Activated T-helper 1 cell treated with anti-CD3 and anti-CD28 coated beads, Interleukin-12 subunit alpha, Interleukin-12 subunit beta, Interleukin-2, Interleukin-4 antibody, amounts not matched to agents 30 ng/mL and 10 ng/mL and 1 ng/mL, durations not matched to agents 14 hours and 24 hours and 36 hours (primary cell): ENCODE data around the gene ENTPD1. TPM values are rescaled to one million over a fixed set of nuclear protein-coding genes. Genes with fewer than 3 reads are reported as not detected.

Experiments
- DNase-seq: peaks from one replicate; pipeline ENCODE4 v3.0.0; 2021; ENCODE audit warnings: low spot score
- H3K27ac Mint-ChIP-seq: one replicate; pipeline ENCODE4 v1.8.0; 2021; ENCODE audit warnings: mild to moderate bottlenecking, mixed read lengths
- H3K27me3 Mint-ChIP-seq: one replicate; pipeline ENCODE4 v1.8.0; 2022; ENCODE audit warnings: mild to moderate bottlenecking, moderate library complexity, mixed read lengths; ENCODE audit not compliant: insufficient read depth
- H3K36me3 Mint-ChIP-seq: one replicate; pipeline ENCODE4 v1.8.0; 2021; ENCODE audit warnings: low read depth, mixed read lengths
- H3K4me1 Mint-ChIP-seq: one replicate; pipeline ENCODE4 v1.8.0; 2021; ENCODE audit warnings: low read depth, mixed read lengths
- H3K4me3 Mint-ChIP-seq: one replicate; pipeline ENCODE4 v1.8.0; 2021; ENCODE audit warnings: mild to moderate bottlenecking, moderate library complexity, mixed read lengths
- H3K9me3 Mint-ChIP-seq: one replicate; pipeline ENCODE4 v1.8.0; 2021; ENCODE audit warnings: mixed read lengths
- intact Hi-C: fragments of 100-400 bp; cut with micrococcal nuclease; formaldehyde crosslinking; loops from one replicate; pipeline ENCODE4 v1.15.1; 2024
- total RNA-seq: library from RNA; stranded (reverse); gene quantifications from 2 replicates; pipeline ENCODE4 v1.2.3, GENCODE V29; 2022

ENTPD1 gene
- total RNA-seq, 1 donor from 2014 or later: 26.3 TPM

DNA sequence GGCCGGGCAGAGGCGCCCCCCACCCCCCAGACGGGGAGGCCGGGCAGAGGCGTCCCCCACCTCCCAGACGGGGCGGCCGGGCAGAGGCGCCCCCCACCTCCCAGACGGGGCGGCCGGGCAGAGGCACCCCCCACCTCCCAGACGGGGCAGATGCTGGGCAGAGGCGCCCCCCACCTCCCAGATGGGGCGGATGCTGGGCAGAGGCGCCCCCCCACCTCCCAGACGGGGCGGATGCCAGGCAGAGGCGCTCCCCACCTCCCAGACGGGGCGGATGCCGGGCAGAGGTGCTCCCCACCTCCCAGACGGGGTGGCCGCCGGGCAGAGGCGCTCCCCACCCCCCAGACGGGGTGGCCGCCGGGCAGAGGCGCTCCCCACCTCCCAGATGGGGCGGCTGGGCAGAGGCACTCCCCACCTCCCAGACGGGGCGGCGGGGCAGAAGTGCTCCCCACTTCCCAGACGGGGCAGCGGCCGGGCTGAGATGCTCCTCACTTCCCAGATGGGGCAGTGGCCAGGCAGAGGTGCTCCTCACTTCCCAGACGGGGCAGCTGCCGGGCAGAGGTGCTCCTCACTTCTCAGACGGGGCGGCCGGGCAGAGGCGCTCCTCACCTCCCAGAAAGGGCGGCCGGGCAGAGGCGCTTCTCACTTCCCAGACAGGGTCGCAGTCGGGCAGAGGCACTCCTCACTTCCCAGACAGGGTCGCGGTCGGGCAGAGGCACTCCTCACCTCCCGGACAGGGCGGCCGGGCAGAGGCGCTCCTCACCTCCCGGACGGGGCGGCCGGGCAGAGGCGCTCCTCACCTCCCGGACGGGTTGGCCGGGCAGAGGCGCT is 53.6 kb downstream of the ENTPD1 start:
- Mint-ChIP-seq H3K9me3 (peaks cover 13% of the 10 kb centered on the region), H3K27ac (no peak overlapping the region), H3K4me1 (peaks cover 43% of the 10 kb centered on the region), H3K4me3 (no peak overlapping the region), H3K27me3 (peaks cover 2% of the 10 kb centered on the region), H3K36me3 (peaks cover 16% of the 10 kb centered on the region)
- intact Hi-C loops: no loop called here
- DNase-seq: no peak

DNA sequence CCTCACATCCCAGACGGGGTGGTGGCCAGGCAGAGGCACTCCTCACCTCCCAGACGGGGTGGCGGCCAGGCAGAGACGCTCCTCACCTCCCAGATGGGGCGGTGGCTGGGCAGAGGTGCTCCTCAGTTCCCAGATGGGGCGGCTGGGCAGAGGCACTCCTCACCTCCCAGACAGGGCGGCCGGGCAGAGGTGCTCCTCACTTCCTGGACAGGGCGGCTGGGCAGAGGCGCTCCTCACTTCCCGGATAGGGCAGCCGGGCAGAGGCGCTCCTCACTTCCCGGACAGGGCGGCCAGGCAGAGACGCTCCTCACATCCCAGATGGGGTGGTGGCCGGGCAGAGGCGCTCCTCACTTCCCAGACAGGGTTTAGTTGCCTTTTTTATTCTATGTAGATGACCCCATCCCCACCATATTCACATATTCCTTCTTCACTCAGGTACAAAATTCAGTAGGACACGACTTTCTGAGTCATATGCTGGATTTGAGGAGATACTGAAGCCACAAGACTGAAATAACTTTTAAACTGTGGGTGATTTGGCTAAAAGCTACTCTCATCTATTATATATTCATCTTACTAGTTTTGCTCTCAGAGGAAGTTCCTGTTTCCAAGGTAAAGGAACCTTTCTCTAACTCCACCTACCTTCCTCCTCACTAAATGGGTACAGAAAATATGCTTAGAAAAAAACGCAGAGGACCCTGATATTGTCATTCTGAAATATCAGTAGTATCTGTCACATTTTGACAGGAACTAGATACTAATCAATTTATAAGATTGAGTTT is 54.4 kb downstream of the ENTPD1 start:
- Mint-ChIP-seq H3K27ac (peak overlapping the region; percentile 40), H3K36me3 (peaks cover 16% of the 10 kb centered on the region), H3K9me3 (peaks cover 13% of the 10 kb centered on the region), H3K4me3 (no peak overlapping the region), H3K4me1 (peaks cover 47% of the 10 kb centered on the region), H3K27me3 (peaks cover 2% of the 10 kb centered on the region)
- DNase-seq: no peak
- intact Hi-C loops: no loop called here

DNA sequence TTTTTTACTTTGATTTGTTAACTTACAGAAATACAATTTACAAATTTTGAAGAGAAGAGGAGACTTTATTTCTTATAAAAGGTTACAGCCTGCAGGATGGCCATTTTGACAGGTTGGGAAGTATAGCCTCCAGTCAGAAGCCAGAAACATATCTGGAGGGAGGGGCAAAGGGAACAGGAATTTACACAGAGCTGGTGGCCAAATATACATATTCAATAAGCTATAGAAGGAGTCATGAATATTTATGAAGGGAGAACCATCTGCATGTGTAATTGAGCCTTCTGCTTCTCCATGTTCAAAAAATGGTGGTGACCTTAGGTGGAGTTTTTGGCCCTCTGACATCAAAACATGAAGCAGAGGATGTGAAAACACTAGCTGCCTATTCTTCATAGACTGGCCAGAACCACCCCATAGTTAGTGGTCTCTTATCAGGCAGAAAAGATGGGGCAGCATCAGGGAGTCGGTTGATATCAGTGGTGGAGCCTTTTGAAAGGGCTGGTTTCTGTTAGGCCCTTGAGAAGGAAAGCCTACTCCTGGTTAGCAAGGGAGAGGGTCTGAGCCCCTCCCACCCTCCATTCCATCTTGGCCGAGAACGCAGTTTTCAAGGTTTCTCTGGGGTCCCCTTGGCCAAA is 57.2 kb downstream of the ENTPD1 start:
- intact Hi-C loops: no loop called here
- H3K27ac Mint-ChIP-seq: no peak overlapping the region
- H3K4me1 Mint-ChIP-seq: peaks cover 44% of the 10 kb centered on the region
- H3K27me3 Mint-ChIP-seq: no peaks in the 10 kb centered on the region
- H3K36me3 Mint-ChIP-seq: peaks cover 25% of the 10 kb centered on the region
- H3K9me3 Mint-ChIP-seq: peaks cover 12% of the 10 kb centered on the region
- no peak overlapping the region for H3K4me3 Mint-ChIP-seq
- DNase-seq: no peak

DNA sequence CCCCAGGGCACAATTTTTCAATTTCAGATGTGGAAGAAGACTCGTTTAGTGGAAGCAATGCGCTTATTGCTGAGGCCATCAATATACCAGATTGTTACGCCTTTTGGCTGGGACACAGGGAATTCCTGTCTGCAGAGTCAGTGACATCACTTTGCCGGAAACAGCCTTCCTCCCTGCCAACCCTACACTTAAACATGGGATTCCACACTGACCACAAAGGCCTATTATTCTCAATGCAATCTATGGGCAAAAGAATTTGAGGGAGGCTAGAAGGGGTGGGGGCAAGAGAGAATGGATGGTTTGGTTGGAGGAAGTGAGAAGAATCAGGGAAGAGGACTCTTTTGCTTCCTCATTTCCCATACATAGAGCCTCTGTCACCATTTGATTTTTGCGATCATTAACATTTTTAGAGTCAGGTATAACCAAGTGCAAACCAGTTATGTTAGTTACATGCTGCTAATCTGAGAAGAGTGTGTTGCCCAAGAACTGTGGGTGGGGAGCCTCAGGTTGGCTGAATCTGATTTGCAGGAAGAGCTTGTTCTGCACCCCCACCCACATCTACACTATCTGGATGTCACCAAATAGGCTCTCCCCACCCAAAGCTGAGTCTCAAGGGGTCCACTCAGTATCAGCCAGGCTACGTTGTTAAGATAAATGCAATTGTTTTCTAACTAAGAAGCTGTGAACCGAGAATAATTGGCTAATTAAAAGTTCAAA is 58.2 kb downstream of the ENTPD1 start:
- no peak overlapping the region for H3K4me3 Mint-ChIP-seq
- H3K36me3 Mint-ChIP-seq: peaks cover 25% of the 10 kb centered on the region
- peaks cover 16% of the 10 kb centered on the region for H3K9me3 Mint-ChIP-seq
- H3K4me1 Mint-ChIP-seq: peaks cover 50% of the 10 kb centered on the region
- DNase-seq: no peak
- intact Hi-C loops: no loop called here
- H3K27me3 Mint-ChIP-seq: no peaks in the 10 kb centered on the region
- H3K27ac Mint-ChIP-seq: no peak overlapping the region

DNA sequence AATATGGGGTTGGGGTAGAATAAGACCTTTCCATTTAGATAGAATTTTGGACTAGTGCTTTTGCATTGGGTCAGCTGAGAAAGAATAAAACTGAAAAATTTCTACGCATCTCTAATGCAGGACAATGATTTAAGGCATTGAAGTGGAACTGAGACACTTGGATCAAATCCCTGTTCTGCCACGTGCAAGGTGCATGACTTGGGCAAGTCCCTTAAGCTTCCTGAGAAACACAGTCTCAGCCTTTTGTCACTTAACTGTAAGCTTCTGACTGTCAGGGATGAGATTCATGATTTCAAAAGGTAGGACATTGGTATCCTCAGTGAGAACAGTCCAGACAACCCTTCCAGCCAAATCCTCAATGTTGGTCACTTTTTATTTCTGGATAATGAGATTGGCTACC is 59.2 kb downstream of the ENTPD1 start:
- no peak for DNase-seq
- Mint-ChIP-seq H3K4me3 (no peak overlapping the region), H3K36me3 (peaks cover 27% of the 10 kb centered on the region), H3K4me1 (peaks cover 58% of the 10 kb centered on the region), H3K9me3 (peaks cover 16% of the 10 kb centered on the region), H3K27me3 (no peaks in the 10 kb centered on the region), H3K27ac (no peak overlapping the region)
- intact Hi-C loops: no loop called here

DNA sequence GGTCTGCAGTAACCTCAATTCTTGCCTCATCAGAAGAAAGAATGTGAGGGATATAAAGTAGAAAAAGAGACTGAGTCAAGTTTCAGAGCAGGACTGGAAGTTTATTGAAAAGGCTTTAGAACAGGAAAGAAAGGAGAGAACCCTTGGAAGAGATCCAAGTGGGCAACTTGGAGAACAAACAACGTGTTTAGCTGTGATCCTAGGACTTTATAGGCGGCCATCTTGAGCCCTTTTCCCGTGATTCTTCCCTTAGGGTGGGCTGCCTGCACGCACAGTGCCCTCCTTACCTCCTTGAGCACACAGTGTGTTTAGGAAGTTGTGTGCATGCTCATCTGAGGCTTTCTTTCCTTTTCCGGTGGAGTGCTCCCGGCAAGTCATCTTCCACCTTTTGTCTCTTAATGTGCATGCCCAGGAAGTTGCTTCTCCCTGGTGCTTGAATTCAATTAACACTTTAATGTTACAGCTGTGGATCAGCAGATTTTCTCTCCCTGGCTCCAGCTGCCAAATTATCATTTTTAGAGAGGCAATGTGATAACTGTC is 59.8 kb downstream of the ENTPD1 start:
- Mint-ChIP-seq H3K9me3 (peaks cover 16% of the 10 kb centered on the region), H3K27ac (no peak overlapping the region), H3K4me3 (no peak overlapping the region), H3K36me3 (peaks cover 23% of the 10 kb centered on the region), H3K4me1 (peaks cover 60% of the 10 kb centered on the region), H3K27me3 (no peaks in the 10 kb centered on the region)
- intact Hi-C loops: no loop called here
- no peak for DNase-seq

DNA sequence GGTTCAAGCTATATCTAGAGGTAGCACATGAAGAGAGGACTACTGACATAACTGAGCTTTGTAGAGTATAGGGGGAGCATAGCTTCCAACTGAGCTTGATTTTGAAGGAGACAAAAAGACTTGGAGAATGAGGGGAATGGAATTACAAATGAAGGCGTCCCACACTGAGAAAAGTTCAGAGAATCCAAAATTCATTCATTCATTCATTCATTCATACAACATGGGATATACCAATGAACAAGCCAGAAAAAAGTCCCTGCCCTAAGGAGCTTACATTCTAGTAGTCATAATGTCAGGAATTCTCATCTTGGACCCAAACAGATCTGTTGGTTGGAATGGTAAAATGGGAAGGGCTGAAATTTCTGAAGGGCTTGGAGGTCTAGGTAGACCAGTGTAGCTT is 62.0 kb downstream of the ENTPD1 start:
- no peaks in the 10 kb centered on the region for H3K27me3 Mint-ChIP-seq
- intact Hi-C loops: loop anchor here (1.0 to 2.0 kb wide), 2 partner anchors 18 to 27 kb away; no protein-coding TSS in a partner anchor
- H3K4me1 Mint-ChIP-seq: peaks cover 67% of the 10 kb centered on the region
- DNase-seq: no peak
- H3K9me3 Mint-ChIP-seq: peaks cover 11% of the 10 kb centered on the region
- H3K27ac Mint-ChIP-seq: peak overlapping the region; percentile 76
- no peak overlapping the region for H3K4me3 Mint-ChIP-seq
- peaks cover 19% of the 10 kb centered on the region for H3K36me3 Mint-ChIP-seq

DNA sequence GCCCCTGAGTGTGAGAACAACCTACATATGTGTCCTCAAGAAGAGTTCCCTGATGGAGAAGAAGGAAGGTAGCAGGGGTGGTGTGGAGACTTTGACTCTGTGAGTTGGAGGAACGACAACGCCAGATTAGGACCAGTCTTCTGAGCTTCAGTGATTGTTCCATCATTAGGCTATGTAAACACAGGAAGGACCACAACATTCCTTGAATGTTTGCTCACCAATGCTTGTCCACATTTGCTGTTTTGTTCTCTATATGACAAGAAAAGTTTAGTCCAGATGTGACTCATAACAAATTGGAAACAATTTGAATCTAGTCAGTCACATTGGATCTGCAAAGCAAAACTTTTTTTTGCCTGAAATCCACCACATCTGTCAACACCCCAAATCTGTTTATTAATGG is 62.7 kb downstream of the ENTPD1 start:
- H3K36me3 Mint-ChIP-seq: peaks cover 25% of the 10 kb centered on the region
- DNase-seq: no peak
- H3K27me3 Mint-ChIP-seq: no peaks in the 10 kb centered on the region
- peak overlapping the region; percentile 76 for H3K27ac Mint-ChIP-seq
- intact Hi-C loops: loop anchor here (1.0 to 2.0 kb wide), 3 partner anchors 14 to 28 kb away; no protein-coding TSS in a partner anchor
- H3K9me3 Mint-ChIP-seq: peaks cover 11% of the 10 kb centered on the region
- no peak overlapping the region for H3K4me3 Mint-ChIP-seq
- peaks cover 73% of the 10 kb centered on the region for H3K4me1 Mint-ChIP-seq

DNA sequence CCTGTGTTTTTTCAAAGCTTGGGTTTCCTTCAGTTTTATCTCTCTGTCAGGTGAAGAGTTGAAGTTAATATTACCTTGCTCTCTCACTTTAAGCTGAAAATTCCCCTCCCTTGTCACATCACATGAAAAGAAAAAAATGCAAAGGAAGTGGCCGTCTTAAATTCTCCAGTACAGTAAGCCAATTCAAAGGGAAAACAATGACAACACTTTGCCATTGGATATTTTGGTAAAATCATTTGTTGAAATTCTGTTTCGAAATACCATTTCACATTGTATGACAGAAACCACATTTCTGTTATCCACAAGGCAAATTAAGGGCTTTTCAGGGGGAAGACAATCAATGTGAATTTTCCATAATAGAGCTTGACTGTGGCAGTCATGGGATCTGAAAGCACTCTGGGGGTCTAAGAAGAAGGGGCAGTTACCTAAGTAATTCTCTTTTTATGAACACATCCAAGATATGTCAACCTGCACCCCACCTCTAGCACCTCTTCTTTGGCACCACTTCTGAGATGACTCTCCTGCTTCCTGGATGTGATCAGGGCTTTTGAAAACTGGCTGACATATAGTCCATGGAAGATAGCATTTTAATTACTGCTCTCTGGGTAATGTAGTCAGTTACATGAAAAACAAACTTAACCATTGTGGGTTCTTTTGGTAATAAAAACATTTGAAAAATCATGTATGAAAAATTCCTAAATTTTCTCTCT is 63.8 kb downstream of the ENTPD1 start:
- Mint-ChIP-seq H3K4me3 (peak overlapping the region; percentile 13), H3K9me3 (peaks cover 11% of the 10 kb centered on the region), H3K27me3 (no peaks in the 10 kb centered on the region), H3K36me3 (peaks cover 29% of the 10 kb centered on the region), H3K4me1 (peaks cover 64% of the 10 kb centered on the region), H3K27ac (peak overlapping the region; percentile 89)
- intact Hi-C loops: loop anchor here (1.0 to 2.0 kb wide), 3 partner anchors 13 to 45 kb away; no protein-coding TSS in a partner anchor
- no peak for DNase-seq

DNA sequence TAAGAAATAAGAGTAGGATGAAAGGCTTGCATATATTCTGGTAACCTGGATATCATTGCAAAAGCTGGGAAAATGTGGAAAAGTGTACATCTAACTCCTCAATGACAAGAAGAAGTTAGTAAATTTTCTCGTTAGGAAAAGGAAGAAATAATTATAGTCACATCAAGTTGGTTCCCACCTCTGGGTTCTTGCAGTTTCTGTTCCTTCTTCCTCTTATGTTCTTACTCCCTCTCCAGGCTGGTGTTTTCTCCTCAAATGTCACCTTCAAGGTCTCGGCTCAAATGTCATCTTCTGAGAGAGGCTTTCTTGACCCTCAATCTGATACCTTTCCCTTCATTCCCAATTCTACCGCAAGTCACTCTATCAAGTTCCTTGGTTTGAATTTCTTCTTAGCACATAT is 64.4 kb downstream of the ENTPD1 start:
- intact Hi-C loops: loop anchor here (2.0 kb wide), 1 partner anchor 44 kb away; no protein-coding TSS in a partner anchor
- Mint-ChIP-seq H3K27ac (peak overlapping the region; percentile 88), H3K27me3 (no peaks in the 10 kb centered on the region), H3K36me3 (peaks cover 29% of the 10 kb centered on the region), H3K9me3 (peaks cover 11% of the 10 kb centered on the region), H3K4me3 (no peak overlapping the region), H3K4me1 (peaks cover 58% of the 10 kb centered on the region)
- DNase-seq: no peak

DNA sequence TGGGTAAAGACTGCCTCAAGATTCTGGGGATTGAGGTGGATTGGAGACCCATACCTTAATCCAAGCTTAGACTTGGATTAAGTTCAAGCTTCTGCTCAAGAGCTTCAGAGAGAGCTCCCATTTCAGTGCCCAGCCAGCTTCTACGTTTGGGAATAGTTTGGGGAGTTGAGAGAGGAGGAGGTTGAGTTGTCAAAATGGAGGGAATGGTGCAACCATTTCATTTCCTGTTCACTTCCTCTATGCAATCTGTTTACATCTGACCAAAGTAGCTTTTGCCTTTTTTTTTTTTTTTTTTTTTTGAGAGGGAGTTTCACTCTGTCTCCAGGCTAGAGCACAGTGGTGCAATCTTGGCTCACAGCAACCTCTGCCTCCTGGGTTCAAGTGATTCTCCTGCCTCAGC is 65.8 kb downstream of the ENTPD1 start:
- Mint-ChIP-seq H3K4me3 (no peak overlapping the region), H3K4me1 (peaks cover 58% of the 10 kb centered on the region), H3K27ac (peak overlapping the region; percentile 73), H3K9me3 (peaks cover 10% of the 10 kb centered on the region), H3K27me3 (no peaks in the 10 kb centered on the region), H3K36me3 (peaks cover 28% of the 10 kb centered on the region)
- DNase-seq: no peak
- intact Hi-C loops: loop anchor here (2.0 kb wide), 1 partner anchor 43 kb away; no protein-coding TSS in a partner anchor
